Endodermal cell (in vitro differentiated cells): ENCODE data around the gene PER2. TPM values are rescaled to one million over a fixed set of nuclear protein-coding genes. Genes with fewer than 3 reads are reported as not detected.

Source experiments
- DNase-seq: peaks from one replicate; pipeline ENCODE4 v3.0.0-alpha.2; 2017
- H3K27ac ChIP-seq: 2 replicates; pipeline ENCODE4 v1.5.1; 2013; ENCODE audit warnings: mild to moderate bottlenecking, low read depth, low read length, moderate library complexity
- H3K27me3 ChIP-seq: 2 replicates; pipeline ENCODE4 v1.6.1; 2013; ENCODE audit warnings: mild to moderate bottlenecking, low read length, moderate library complexity; ENCODE audit not compliant: insufficient read depth, control insufficient read depth, poor library complexity, severe bottlenecking
- H3K36me3 ChIP-seq: 2 replicates; pipeline ENCODE4 v1.7.0; 2013; ENCODE audit warnings: mild to moderate bottlenecking, low read length, moderate library complexity; ENCODE audit not compliant: control insufficient read depth, insufficient read depth
- H3K4me1 ChIP-seq: one replicate; pipeline ENCODE4 v1.7.0; 2013; ENCODE audit warnings: low read length; ENCODE audit not compliant: control insufficient read depth, insufficient read depth
- H3K4me3 ChIP-seq: 2 replicates; pipeline ENCODE4 v1.5.1; 2013; ENCODE audit warnings: mild to moderate bottlenecking, low read length, moderate library complexity
- H3K9ac ChIP-seq: 2 replicates; pipeline ENCODE4 v1.6.1; 2013; ENCODE audit warnings: mild to moderate bottlenecking, low read length, moderate library complexity; ENCODE audit not compliant: poor library complexity, severe bottlenecking; ENCODE audit errors: extremely low read depth
- H3K9me3 ChIP-seq: 2 replicates; pipeline ENCODE4 v1.6.1; 2013; ENCODE audit warnings: mild to moderate bottlenecking, low read length, moderate library complexity; ENCODE audit not compliant: control insufficient read depth
- H3K27ac Mint-ChIP-seq: 2 replicates; pipeline ENCODE4 v1.8.0; 2020; ENCODE audit warnings: mixed read lengths
- H3K27me3 Mint-ChIP-seq: 2 replicates; pipeline ENCODE4 v1.8.0; 2021; ENCODE audit warnings: mild to moderate bottlenecking, mixed read lengths; ENCODE audit not compliant: insufficient read depth
- H3K36me3 Mint-ChIP-seq: 2 replicates; pipeline ENCODE4 v1.8.0; 2020; ENCODE audit warnings: low read depth, mixed read lengths
- H3K4me1 Mint-ChIP-seq: 2 replicates; pipeline ENCODE4 v1.8.0; 2020; ENCODE audit warnings: mixed read lengths
- H3K4me3 Mint-ChIP-seq: 2 replicates; pipeline ENCODE4 v1.8.0; 2020; ENCODE audit warnings: mild to moderate bottlenecking, moderate library complexity, mixed read lengths
- H3K9me3 Mint-ChIP-seq: 2 replicates; pipeline ENCODE4 v1.8.0; 2020; ENCODE audit warnings: mild to moderate bottlenecking, mixed read lengths
- WGBS, 2 experiments: methylation state at CpG; one replicate each; pipeline versions ENCODE4 v1.1.5 to v1.1.7; 2013; ENCODE audit warnings: missing lambda C conversion rate in 2 of 2, mixed read lengths in 1 of 2; ENCODE audit not compliant: insufficient coverage in 1 of 2, insufficient read length in 1 of 2; 5-methylcytosine and 5-hydroxymethylcytosine counted together
- total RNA-seq, 2 donors: library from RNA; stranded (reverse); fragmentation: NEBNext Ultra II Directional in 1 of 2; extraction: Animal tissue kit (Norgen Biotek cat#: 25700) in 1 of 2; gene quantifications; 2 replicates in 1 of 2; 3 replicates in 1 of 2; pipeline ENCODE4 v1.2.1, GENCODE V29; 2021
- TF ChIP-seq, protein P1 (sequence below): fragments of 200-600 bp; sonication (generic); conservative IDR thresholded peaks from 2 replicates; pipeline ENCODE4 v1.5.0; 2021; ENCODE audit warnings: antibody characterized with exemption, mild to moderate bottlenecking

The PER2 gene
- total RNA-seq, 2 donors from 2014 or later: 9.7 to 13.5 TPM

GRCh38 chr2:238247002-238247822 is 41.2 kb downstream of the PER2 start:
- no peak overlapping the region for H3K27ac Mint-ChIP-seq
- H3K27ac ChIP-seq: peak overlapping the region; percentile 17
- peaks cover 45% of the 10 kb centered on the region for H3K36me3 ChIP-seq
- no peaks in the 10 kb centered on the region for H3K27me3 ChIP-seq
- no peak for DNase-seq
- TF ChIP-seq, protein P1, sequence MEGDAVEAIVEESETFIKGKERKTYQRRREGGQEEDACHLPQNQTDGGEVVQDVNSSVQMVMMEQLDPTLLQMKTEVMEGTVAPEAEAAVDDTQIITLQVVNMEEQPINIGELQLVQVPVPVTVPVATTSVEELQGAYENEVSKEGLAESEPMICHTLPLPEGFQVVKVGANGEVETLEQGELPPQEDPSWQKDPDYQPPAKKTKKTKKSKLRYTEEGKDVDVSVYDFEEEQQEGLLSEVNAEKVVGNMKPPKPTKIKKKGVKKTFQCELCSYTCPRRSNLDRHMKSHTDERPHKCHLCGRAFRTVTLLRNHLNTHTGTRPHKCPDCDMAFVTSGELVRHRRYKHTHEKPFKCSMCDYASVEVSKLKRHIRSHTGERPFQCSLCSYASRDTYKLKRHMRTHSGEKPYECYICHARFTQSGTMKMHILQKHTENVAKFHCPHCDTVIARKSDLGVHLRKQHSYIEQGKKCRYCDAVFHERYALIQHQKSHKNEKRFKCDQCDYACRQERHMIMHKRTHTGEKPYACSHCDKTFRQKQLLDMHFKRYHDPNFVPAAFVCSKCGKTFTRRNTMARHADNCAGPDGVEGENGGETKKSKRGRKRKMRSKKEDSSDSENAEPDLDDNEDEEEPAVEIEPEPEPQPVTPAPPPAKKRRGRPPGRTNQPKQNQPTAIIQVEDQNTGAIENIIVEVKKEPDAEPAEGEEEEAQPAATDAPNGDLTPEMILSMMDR: no peak
- no peak overlapping the region for H3K4me3 Mint-ChIP-seq
- no peak overlapping the region for H3K4me3 ChIP-seq
- H3K9me3 ChIP-seq: no peaks in the 10 kb centered on the region
- WGBS, 2 experiments: 93 to 94% methylated on average over 12 to 13 of the region's 13 CpGs
- H3K9ac ChIP-seq: no peak overlapping the region
- peaks cover 47% of the 10 kb centered on the region for H3K36me3 Mint-ChIP-seq
- no peaks in the 10 kb centered on the region for H3K4me1 Mint-ChIP-seq
- no peaks in the 10 kb centered on the region for H3K4me1 ChIP-seq
- peaks cover 4% of the 10 kb centered on the region for H3K27me3 Mint-ChIP-seq
- H3K9me3 Mint-ChIP-seq: no peaks in the 10 kb centered on the region

DNA sequence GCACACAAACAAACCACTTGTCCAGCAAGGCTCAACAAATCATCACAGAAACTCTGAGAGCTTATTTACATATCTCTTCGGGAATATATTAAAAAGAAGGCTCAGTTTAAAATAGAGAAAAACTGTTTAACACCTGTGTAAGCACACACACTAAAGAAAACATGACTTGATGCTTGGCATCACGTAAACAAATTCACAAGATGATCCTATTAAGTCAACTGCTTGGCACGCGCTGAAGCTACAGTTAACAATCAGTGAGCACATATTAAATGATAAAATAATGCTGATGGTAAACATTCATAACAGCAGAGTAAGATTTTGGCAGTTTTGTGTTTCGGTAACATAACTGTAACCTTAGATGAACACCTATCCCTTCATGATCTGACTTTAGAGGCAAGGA is 44.3 kb downstream of the PER2 start:
- DNase-seq: no peak
- TF ChIP-seq, protein P1: no peak
- no peak overlapping the region for H3K4me3 ChIP-seq
- H3K36me3 ChIP-seq: peaks cover 19% of the 10 kb centered on the region
- no peaks in the 10 kb centered on the region for H3K4me1 ChIP-seq
- no peaks in the 10 kb centered on the region for H3K9me3 ChIP-seq
- Mint-ChIP-seq H3K4me3 (no peak overlapping the region), H3K27ac (no peak overlapping the region), H3K36me3 (peaks cover 36% of the 10 kb centered on the region), H3K4me1 (no peaks in the 10 kb centered on the region), H3K27me3 (peaks cover 17% of the 10 kb centered on the region), H3K9me3 (no peaks in the 10 kb centered on the region)
- H3K27me3 ChIP-seq: peaks cover under 1% of the 10 kb centered on the region
- H3K9ac ChIP-seq: no peak overlapping the region
- WGBS, 2 experiments: 93 to 100% methylated on average over 3 to 5 of the region's 5 CpGs
- H3K27ac ChIP-seq: no peak overlapping the region

GRCh38 chr2:238243496-238244076 is 44.8 kb downstream of the PER2 start:
- no peak overlapping the region for H3K4me3 Mint-ChIP-seq
- Histone ChIP-seq H3K4me3 (no peak overlapping the region), H3K27ac (peak overlapping the region; percentile 71), H3K9me3 (no peaks in the 10 kb centered on the region), H3K36me3 (peaks cover 19% of the 10 kb centered on the region), H3K9ac (no peak overlapping the region), H3K4me1 (no peaks in the 10 kb centered on the region), H3K27me3 (peaks cover 7% of the 10 kb centered on the region)
- TF ChIP-seq, protein P1: peak; percentile 61
- H3K4me1 Mint-ChIP-seq: no peaks in the 10 kb centered on the region
- H3K9me3 Mint-ChIP-seq: no peaks in the 10 kb centered on the region
- H3K36me3 Mint-ChIP-seq: peaks cover 36% of the 10 kb centered on the region
- 87 to 90% methylated on average over 6 to 10 of the region's 10 CpGs for WGBS, 2 experiments
- DNase-seq: peak; percentile 75
- H3K27me3 Mint-ChIP-seq: peaks cover 20% of the 10 kb centered on the region
- no peak overlapping the region for H3K27ac Mint-ChIP-seq
